ENCODE results near the gene EIF3M. TPM values are rescaled to one million over a fixed set of nuclear protein-coding genes. Genes with fewer than 3 reads are reported as not detected.

EIF3M gene
- polyA plus RNA-seq, 1 donor (not counting 4 experiments of a cell fraction or from before 2014, with no cell fraction given): 593 TPM

GRCh38 chr11:32567154-32567553, 16.5 kb upstream of the EIF3M start:
- dilution Hi-C loops (cut with MboI; ENCODE audit: extremely low pct_ligation_motif_present, low sequenced_read_pairs): no loop called here
- DNase-seq (ENCODE audit: low read depth, low spot score) (no peak), FAIRE-seq (no peak)
- no peak overlapping the region for H3K4me2 ChIP-seq (ENCODE audit: control insufficient read depth, extremely low read depth, insufficient read depth, low read depth, low read length)
- H2AFZ ChIP-seq (ENCODE audit: control insufficient read depth, low read length): no peak overlapping the region
- no peaks in the 10 kb centered on the region for H3K4me1 ChIP-seq (ENCODE audit: control insufficient read depth, extremely low read depth, insufficient read depth, low read length)
- no peaks in the 10 kb centered on the region for H3K27me3 ChIP-seq (ENCODE audit: control insufficient read depth, extremely low read depth, insufficient read depth, low read length)
- H3K9ac ChIP-seq (ENCODE audit: control insufficient read depth, extremely low read depth, insufficient read depth, low read length): no peak overlapping the region
- no peaks in the 10 kb centered on the region for H3K79me2 ChIP-seq (ENCODE audit: control insufficient read depth, insufficient read depth, low read length)
- no peaks in the 10 kb centered on the region for H3K9me1 ChIP-seq (ENCODE audit: control insufficient read depth, extremely low read depth, insufficient read depth, low read length)
- TF ChIP-seq EZH2 (IDR thresholded peaks at IDR 0.05; ENCODE audit: low read length) (no peak), CTCF (optimal IDR thresholded peaks at IDR 0.05 in 1 of 3, IDR thresholded peaks at IDR 0.05 in 1 of 3, conservative IDR thresholded peaks at IDR 0.05 in 1 of 3; ENCODE audit: extremely low read depth in 1 of 3, insufficient read depth in 2 of 3, low read length in 3 of 3) (no peak)
- H3K36me3 ChIP-seq (ENCODE audit: control insufficient read depth in 2 of 2, extremely low read depth in 1 of 2, insufficient read depth in 2 of 2, low read length in 2 of 2): no peaks in the 10 kb centered on the region
- no peaks in the 10 kb centered on the region for H3K9me3 ChIP-seq (ENCODE audit: control insufficient read depth, low read depth, low read length)
- H4K20me1 ChIP-seq (ENCODE audit: control insufficient read depth, extremely low read depth, insufficient read depth, low read length): no peaks in the 10 kb centered on the region
- H3K27ac ChIP-seq (ENCODE audit: control insufficient read depth, insufficient read depth, low read length): no peak overlapping the region
- H3K4me3 ChIP-seq (ENCODE audit: control insufficient read depth in 2 of 3, extremely low read depth in 1 of 3, insufficient read depth in 2 of 3, low read depth in 1 of 3, low read length in 3 of 3): no peak overlapping the region

GRCh38 chr11:32569313-32569881, 14.2 kb upstream of the EIF3M start:
- no peak overlapping the region for H3K9ac ChIP-seq (ENCODE audit: control insufficient read depth, extremely low read depth, insufficient read depth, low read length)
- H3K36me3 ChIP-seq (ENCODE audit: control insufficient read depth in 2 of 2, extremely low read depth in 1 of 2, insufficient read depth in 2 of 2, low read length in 2 of 2): no peaks in the 10 kb centered on the region
- no peaks in the 10 kb centered on the region for H3K9me3 ChIP-seq (ENCODE audit: control insufficient read depth, low read depth, low read length)
- no peak for FAIRE-seq
- no peaks in the 10 kb centered on the region for H3K4me1 ChIP-seq (ENCODE audit: control insufficient read depth, extremely low read depth, insufficient read depth, low read length)
- TF ChIP-seq CTCF (optimal IDR thresholded peaks at IDR 0.05 in 1 of 3, IDR thresholded peaks at IDR 0.05 in 1 of 3, conservative IDR thresholded peaks at IDR 0.05 in 1 of 3; ENCODE audit: extremely low read depth in 1 of 3, insufficient read depth in 2 of 3, low read length in 3 of 3) (no peak), EZH2 (IDR thresholded peaks at IDR 0.05; ENCODE audit: low read length) (no peak)
- H3K9me1 ChIP-seq (ENCODE audit: control insufficient read depth, extremely low read depth, insufficient read depth, low read length): no peaks in the 10 kb centered on the region
- no peaks in the 10 kb centered on the region for H4K20me1 ChIP-seq (ENCODE audit: control insufficient read depth, extremely low read depth, insufficient read depth, low read length)
- H3K27ac ChIP-seq (ENCODE audit: control insufficient read depth, insufficient read depth, low read length): no peak overlapping the region
- no peak for DNase-seq (ENCODE audit: low read depth, low spot score)
- no peak overlapping the region for H3K4me2 ChIP-seq (ENCODE audit: control insufficient read depth, extremely low read depth, insufficient read depth, low read depth, low read length)
- H3K79me2 ChIP-seq (ENCODE audit: control insufficient read depth, insufficient read depth, low read length): no peaks in the 10 kb centered on the region
- dilution Hi-C loops (cut with MboI; ENCODE audit: extremely low pct_ligation_motif_present, low sequenced_read_pairs): no loop called here
- no peak overlapping the region for H3K4me3 ChIP-seq (ENCODE audit: control insufficient read depth in 2 of 3, extremely low read depth in 1 of 3, insufficient read depth in 2 of 3, low read depth in 1 of 3, low read length in 3 of 3)
- H2AFZ ChIP-seq (ENCODE audit: control insufficient read depth, low read length): no peak overlapping the region
- no peaks in the 10 kb centered on the region for H3K27me3 ChIP-seq (ENCODE audit: control insufficient read depth, extremely low read depth, insufficient read depth, low read length)

Data from keratinocyte (primary cell).